Neural cell (in vitro differentiated cells): ENCODE results near the gene CMTM8. TPM values are rescaled to one million over a fixed set of nuclear protein-coding genes. Genes with fewer than 3 reads are reported as not detected.

Experiments used
- H2AFZ ChIP-seq: fragments of 200-600, 300-800 bp; sonication (generic), shearing (Covaris generic); 2 replicates; pipeline ENCODE4 v1.6.0; 2014; ENCODE audit warnings: low read depth, mild to moderate bottlenecking, antibody characterized with exemption, low read length, moderate library complexity
- H3F3A ChIP-seq: fragments of 200-600 bp; shearing (Covaris generic); 2 replicates; pipeline ENCODE4 v1.6.1; 2016; ENCODE audit warnings: mild to moderate bottlenecking, moderate library complexity, mixed read lengths, antibody characterized with exemption, low read length; ENCODE audit not compliant: insufficient read depth, poor library complexity, severe bottlenecking
- H3K27ac ChIP-seq: fragments of 200-600, 300-800 bp; sonication (generic), shearing (Covaris generic); 2 replicates; pipeline ENCODE4 v1.5.1; 2014; ENCODE audit warnings: mild to moderate bottlenecking, low read length, moderate library complexity
- H3K27me3 ChIP-seq: fragments of 300-800, 200-600 bp; sonication (generic), shearing (Covaris generic); 2 replicates; pipeline ENCODE4 v1.6.0; 2014; ENCODE audit warnings: mild to moderate bottlenecking, low read depth, low read length, moderate library complexity; ENCODE audit not compliant: insufficient read depth
- H3K36me3 ChIP-seq: fragments of 300-800, 200-600 bp; sonication (generic), shearing (Covaris generic); 2 replicates; pipeline ENCODE4 v1.5.1; 2014; ENCODE audit warnings: mild to moderate bottlenecking, antibody characterized with exemption, low read length, moderate library complexity; ENCODE audit not compliant: insufficient read depth
- H3K4me2 ChIP-seq: fragments of 300-800, 200-600 bp; sonication (generic), shearing (Covaris generic); 2 replicates; pipeline ENCODE4 v1.6.0; 2014; ENCODE audit warnings: mild to moderate bottlenecking, low read length
- H3K4me3 ChIP-seq: fragments of 300-800, 200-600 bp; sonication (generic), shearing (Covaris generic); 2 replicates; pipeline ENCODE4 v1.5.1; 2014; ENCODE audit warnings: mild to moderate bottlenecking, low read length, moderate library complexity
- H3K79me2 ChIP-seq: fragments of 200-600 bp; shearing (Covaris generic); replicated peaks from 2 replicates; pipeline ENCODE4 v1.6.0; 2014; ENCODE audit warnings: mild to moderate bottlenecking, low read length, moderate library complexity; ENCODE audit not compliant: insufficient read depth
- H3K9ac ChIP-seq: fragments of 300-800, 200-600 bp; sonication (generic), shearing (Covaris generic); 2 replicates; pipeline ENCODE4 v1.6.1; 2016; ENCODE audit warnings: mild to moderate bottlenecking, low read length, mixed read lengths
- H3K9me2 ChIP-seq: fragments of 200-600 bp; shearing (Covaris generic); 2 replicates; pipeline ENCODE4 v1.6.1; 2016; ENCODE audit warnings: mild to moderate bottlenecking, low read length, mixed read lengths; ENCODE audit not compliant: insufficient read depth
- H3K9me3 ChIP-seq: fragments of 200-600, 300-800 bp; sonication (generic), shearing (Covaris generic); 2 replicates; pipeline ENCODE4 v1.6.1; 2016; ENCODE audit warnings: mild to moderate bottlenecking, mixed run types, low read length, moderate library complexity, mixed read lengths
- H4K20me1 ChIP-seq: fragments of 200-600 bp; shearing (Covaris generic); 2 replicates; pipeline ENCODE4 v1.6.1; 2016; ENCODE audit warnings: mild to moderate bottlenecking, mixed run types; ENCODE audit not compliant: insufficient read depth
- EP300 ChIP-seq: fragments of 450-650 bp; conservative IDR thresholded peaks from 2 replicates; pipeline ENCODE4 v1.6.1; 2014; ENCODE audit warnings: antibody characterized with exemption, mild to moderate bottlenecking, moderate library complexity; ENCODE audit not compliant: poor library complexity, severe bottlenecking
- EZH2 ChIP-seq: fragments of 200-600, 300-800 bp; shearing (Covaris generic), sonication (generic); IDR thresholded peaks from 2 replicates; pipeline ENCODE4 v1.6.1; 2014; ENCODE audit warnings: antibody characterized with exemption, low read length, borderline replicate concordance, mild to moderate bottlenecking; ENCODE audit not compliant: insufficient read depth, poor library complexity, severe bottlenecking
- MXI1 ChIP-seq: fragments of 450-650 bp; conservative IDR thresholded peaks from 2 replicates; pipeline ENCODE4 v1.6.1; 2014; ENCODE audit warnings: antibody characterized with exemption, mild to moderate bottlenecking; ENCODE audit not compliant: poor library complexity, severe bottlenecking
- POLR2AphosphoS5 ChIP-seq: IDR thresholded peaks from 2 replicates; pipeline ENCODE4 v1.6.1; 2012
- RAD21 ChIP-seq: fragments of 450-650 bp; conservative IDR thresholded peaks from 2 replicates; pipeline ENCODE4 v1.6.1; 2014; ENCODE audit warnings: antibody characterized with exemption, mild to moderate bottlenecking, moderate library complexity
- SMC3 ChIP-seq: fragments of 450-650 bp; conservative IDR thresholded peaks from 2 replicates; pipeline ENCODE4 v1.6.1; 2014; ENCODE audit warnings: antibody characterized with exemption, mild to moderate bottlenecking, moderate library complexity; ENCODE audit not compliant: poor library complexity
- TAF1 ChIP-seq: IDR thresholded peaks from 2 replicates; pipeline ENCODE4 v1.6.1; 2012; ENCODE audit warnings: low read depth
- polyA plus RNA-seq: library from polyadenylated mRNA; depleted of rRNA; stranded (reverse); fragments of >200 nt; gene quantifications from 2 replicates; pipeline ENCODE4 v1.2.3, GENCODE V29; 2014
- TF ChIP-seq, protein P1 (sequence below): IDR thresholded peaks from 2 replicates; pipeline ENCODE4 v1.6.1; 2012; ENCODE audit warnings: borderline replicate concordance
- TF ChIP-seq, protein P2 (sequence below): fragments of 450-650 bp; IDR thresholded peaks from 2 replicates; pipeline ENCODE4 v1.5.1; 2014; ENCODE audit warnings: antibody characterized with exemption, mild to moderate bottlenecking, moderate library complexity; ENCODE audit not compliant: poor library complexity, severe bottlenecking

CMTM8 gene
- polyA plus RNA-seq, 1 donor from 2014 or later: not detected

DNA sequence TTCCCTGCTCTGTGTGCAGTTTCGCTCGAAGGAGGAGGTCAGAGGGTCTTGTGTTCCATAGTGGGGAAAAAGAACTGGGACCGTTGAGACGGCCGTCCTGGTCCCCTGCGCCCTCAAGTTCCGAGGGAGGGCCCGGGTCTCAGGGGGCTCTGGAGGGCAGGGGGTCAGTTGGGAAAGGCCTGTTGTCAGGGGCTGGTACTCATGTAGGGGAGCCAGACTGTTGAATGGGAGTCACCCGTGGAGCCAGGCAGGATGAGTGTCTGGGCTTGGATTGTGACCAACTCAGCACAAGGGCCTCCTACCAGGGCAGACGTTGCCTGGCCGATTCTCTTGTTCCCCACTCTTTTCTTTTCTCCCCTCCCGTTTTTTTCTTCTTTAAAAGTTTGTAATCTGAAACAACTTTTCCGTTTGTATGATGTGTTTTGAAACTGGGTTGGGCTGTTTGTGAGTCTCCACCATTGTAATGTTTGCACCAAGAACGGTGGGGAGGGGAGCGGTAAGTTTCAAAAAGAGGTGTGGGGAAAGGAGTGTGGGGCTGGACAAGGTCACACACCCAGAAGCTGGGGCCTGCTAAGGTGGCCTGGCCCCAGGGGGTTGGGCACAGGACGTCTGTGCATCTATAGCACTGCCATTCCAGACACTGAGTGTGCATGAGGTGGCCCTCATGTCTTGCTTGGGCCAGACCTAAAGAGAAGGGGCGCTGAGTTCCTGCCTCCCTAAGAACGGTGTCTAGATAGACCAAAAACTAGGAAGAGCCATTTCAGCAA, 154.2 kb downstream of the CMTM8 start:
- TF ChIP-seq POLR2AphosphoS5 (no peak), TAF1 (no peak), MXI1 (no peak), EZH2 (no peak), EP300 (no peak), RAD21 (no peak), SMC3 (no peak)
- TF ChIP-seq, protein P1, sequence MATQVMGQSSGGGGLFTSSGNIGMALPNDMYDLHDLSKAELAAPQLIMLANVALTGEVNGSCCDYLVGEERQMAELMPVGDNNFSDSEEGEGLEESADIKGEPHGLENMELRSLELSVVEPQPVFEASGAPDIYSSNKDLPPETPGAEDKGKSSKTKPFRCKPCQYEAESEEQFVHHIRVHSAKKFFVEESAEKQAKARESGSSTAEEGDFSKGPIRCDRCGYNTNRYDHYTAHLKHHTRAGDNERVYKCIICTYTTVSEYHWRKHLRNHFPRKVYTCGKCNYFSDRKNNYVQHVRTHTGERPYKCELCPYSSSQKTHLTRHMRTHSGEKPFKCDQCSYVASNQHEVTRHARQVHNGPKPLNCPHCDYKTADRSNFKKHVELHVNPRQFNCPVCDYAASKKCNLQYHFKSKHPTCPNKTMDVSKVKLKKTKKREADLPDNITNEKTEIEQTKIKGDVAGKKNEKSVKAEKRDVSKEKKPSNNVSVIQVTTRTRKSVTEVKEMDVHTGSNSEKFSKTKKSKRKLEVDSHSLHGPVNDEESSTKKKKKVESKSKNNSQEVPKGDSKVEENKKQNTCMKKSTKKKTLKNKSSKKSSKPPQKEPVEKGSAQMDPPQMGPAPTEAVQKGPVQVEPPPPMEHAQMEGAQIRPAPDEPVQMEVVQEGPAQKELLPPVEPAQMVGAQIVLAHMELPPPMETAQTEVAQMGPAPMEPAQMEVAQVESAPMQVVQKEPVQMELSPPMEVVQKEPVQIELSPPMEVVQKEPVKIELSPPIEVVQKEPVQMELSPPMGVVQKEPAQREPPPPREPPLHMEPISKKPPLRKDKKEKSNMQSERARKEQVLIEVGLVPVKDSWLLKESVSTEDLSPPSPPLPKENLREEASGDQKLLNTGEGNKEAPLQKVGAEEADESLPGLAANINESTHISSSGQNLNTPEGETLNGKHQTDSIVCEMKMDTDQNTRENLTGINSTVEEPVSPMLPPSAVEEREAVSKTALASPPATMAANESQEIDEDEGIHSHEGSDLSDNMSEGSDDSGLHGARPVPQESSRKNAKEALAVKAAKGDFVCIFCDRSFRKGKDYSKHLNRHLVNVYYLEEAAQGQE: no peak
- TF ChIP-seq, protein P2, sequence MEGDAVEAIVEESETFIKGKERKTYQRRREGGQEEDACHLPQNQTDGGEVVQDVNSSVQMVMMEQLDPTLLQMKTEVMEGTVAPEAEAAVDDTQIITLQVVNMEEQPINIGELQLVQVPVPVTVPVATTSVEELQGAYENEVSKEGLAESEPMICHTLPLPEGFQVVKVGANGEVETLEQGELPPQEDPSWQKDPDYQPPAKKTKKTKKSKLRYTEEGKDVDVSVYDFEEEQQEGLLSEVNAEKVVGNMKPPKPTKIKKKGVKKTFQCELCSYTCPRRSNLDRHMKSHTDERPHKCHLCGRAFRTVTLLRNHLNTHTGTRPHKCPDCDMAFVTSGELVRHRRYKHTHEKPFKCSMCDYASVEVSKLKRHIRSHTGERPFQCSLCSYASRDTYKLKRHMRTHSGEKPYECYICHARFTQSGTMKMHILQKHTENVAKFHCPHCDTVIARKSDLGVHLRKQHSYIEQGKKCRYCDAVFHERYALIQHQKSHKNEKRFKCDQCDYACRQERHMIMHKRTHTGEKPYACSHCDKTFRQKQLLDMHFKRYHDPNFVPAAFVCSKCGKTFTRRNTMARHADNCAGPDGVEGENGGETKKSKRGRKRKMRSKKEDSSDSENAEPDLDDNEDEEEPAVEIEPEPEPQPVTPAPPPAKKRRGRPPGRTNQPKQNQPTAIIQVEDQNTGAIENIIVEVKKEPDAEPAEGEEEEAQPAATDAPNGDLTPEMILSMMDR: no peak
- H3K36me3 ChIP-seq: no peaks in the 10 kb centered on the region
- H3K4me3 ChIP-seq: peak overlapping the region; percentile 68
- no peak overlapping the region for H3K27ac ChIP-seq
- no peak overlapping the region for H3K9ac ChIP-seq
- no peaks in the 10 kb centered on the region for H3K9me2 ChIP-seq
- no peaks in the 10 kb centered on the region for H3F3A ChIP-seq
- no peaks in the 10 kb centered on the region for H4K20me1 ChIP-seq
- no peak overlapping the region for H3K4me2 ChIP-seq
- no peaks in the 10 kb centered on the region for H3K79me2 ChIP-seq
- peaks cover 26% of the 10 kb centered on the region for H3K27me3 ChIP-seq
- no peaks in the 10 kb centered on the region for H3K9me3 ChIP-seq
- no peak overlapping the region for H2AFZ ChIP-seq

DNA sequence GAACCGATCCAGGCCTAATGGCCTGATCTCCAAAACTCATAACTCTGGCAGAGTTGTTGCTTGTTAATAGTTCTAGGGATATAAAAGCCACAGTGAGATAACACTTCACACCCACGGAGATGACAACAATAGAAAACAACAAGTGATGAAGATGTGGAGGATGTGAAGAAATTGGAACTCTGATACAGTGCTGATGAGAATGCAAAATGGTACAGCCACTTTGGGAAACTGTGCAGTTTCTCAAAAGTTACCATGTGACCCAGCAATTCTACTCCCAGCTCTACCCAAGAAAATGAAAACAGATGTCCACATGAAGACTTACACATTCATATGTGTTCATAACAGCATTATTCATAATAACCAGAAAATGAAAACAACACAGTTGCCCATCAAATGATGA, 157.0 kb downstream of the CMTM8 start:
- no peaks in the 10 kb centered on the region for H3K9me3 ChIP-seq
- H3K4me2 ChIP-seq: no peak overlapping the region
- no peak overlapping the region for H3K4me3 ChIP-seq
- H3K79me2 ChIP-seq: no peaks in the 10 kb centered on the region
- no peak overlapping the region for H3K27ac ChIP-seq
- no peaks in the 10 kb centered on the region for H4K20me1 ChIP-seq
- TF ChIP-seq RAD21 (no peak), TAF1 (no peak), POLR2AphosphoS5 (no peak), EP300 (no peak), EZH2 (no peak), MXI1 (no peak), SMC3 (no peak)
- TF ChIP-seq, protein P1: no peak
- TF ChIP-seq, protein P2: no peak
- no peaks in the 10 kb centered on the region for H3F3A ChIP-seq
- H3K36me3 ChIP-seq: no peaks in the 10 kb centered on the region
- H2AFZ ChIP-seq: no peak overlapping the region
- H3K27me3 ChIP-seq: peaks cover 26% of the 10 kb centered on the region
- H3K9me2 ChIP-seq: no peaks in the 10 kb centered on the region
- H3K9ac ChIP-seq: no peak overlapping the region
